ENCODE results near the gene SRSF8. TPM values are rescaled to one million over a fixed set of nuclear protein-coding genes. Genes with fewer than 3 reads are reported as not detected.

SRSF8 gene
- total RNA-seq, 1 donor from 2014 or later, result 28.7 TPM

Other genes starting within 250 kb of the SRSF8 start
- 42.1 and 46.0 TPM in 2 replicates for gene CWC15, start 93.4 kb upstream of the SRSF8 start, total RNA-seq
- 0.88 and 1.6 TPM in 2 replicates for gene KDM4D, start 93.2 kb upstream of the SRSF8 start, total RNA-seq
- not detected in 2 replicates for gene KDM4E, start 41.7 kb upstream of the SRSF8 start, total RNA-seq
- gene KDM4F, start 17.5 kb upstream of the SRSF8 start, total RNA-seq, result not detected in 2 replicates
- 21.7 and 64.8 TPM in 2 replicates for gene ENDOD1, start 22.9 kb downstream of the SRSF8 start, total RNA-seq
- gene SESN3, start 164.3 kb downstream of the SRSF8 start, total RNA-seq, result 2.8 and 5.6 TPM in 2 replicates

Data from myocyte (in vitro differentiated cells).